HepG2 (cell line): ENCODE results near the gene SEC14L1. TPM values are rescaled to one million over a fixed set of nuclear protein-coding genes. Genes with fewer than 3 reads are reported as not detected.

Experiments
- AHDC1 ChIP-seq: sonication (generic); formaldehyde crosslinking; IDR thresholded peaks from 2 replicates; pipeline ENCODE4 v1.5.1; 2020; ENCODE audit warnings: mild to moderate bottlenecking, missing genetic modification reagents, borderline replicate concordance
- ARID4A ChIP-seq: sonication (generic); formaldehyde crosslinking; IDR thresholded peaks from 2 replicates; pipeline ENCODE4 v1.5.0; 2020; ENCODE audit warnings: mild to moderate bottlenecking, missing genetic modification reagents, borderline replicate concordance
- MEF2D ChIP-seq: sonication (generic); formaldehyde crosslinking; IDR thresholded peaks from 2 replicates; pipeline ENCODE4 v1.5.1; 2020; ENCODE audit warnings: mild to moderate bottlenecking, missing genetic modification reagents
- NCOA2 ChIP-seq: sonication (generic); formaldehyde crosslinking; IDR thresholded peaks from 2 replicates; pipeline ENCODE4 v1.8.0; 2022; ENCODE audit warnings: inconsistent platforms
- SALL1 ChIP-seq: sonication (generic); formaldehyde crosslinking; IDR thresholded peaks from 2 replicates; pipeline ENCODE4 v1.8.0; 2022; ENCODE audit warnings: mild to moderate bottlenecking, missing genetic modification reagents
- SKI ChIP-seq: fragments of 450-650 bp; IDR thresholded peaks from one replicate; pipeline ENCODE4 v1.6.1; 2018; ENCODE audit warnings: mild to moderate bottlenecking; ENCODE audit not compliant: partially characterized antibody
- SMAD3 ChIP-seq: sonication (generic); formaldehyde crosslinking; IDR thresholded peaks from 2 replicates; pipeline ENCODE4 v1.4.0; 2020; ENCODE audit warnings: missing genetic modification reagents
- TCF7 ChIP-seq: sonication (generic); IDR thresholded peaks from 2 replicates; pipeline ENCODE4 v1.6.1; 2016; ENCODE audit warnings: antibody characterized with exemption, low read depth
- ZBTB20 ChIP-seq: sonication (generic); formaldehyde crosslinking; IDR thresholded peaks from 2 replicates; pipeline ENCODE4 v1.8.1; 2023; ENCODE audit warnings: missing genetic modification reagents, low read depth, mild to moderate bottlenecking, borderline replicate concordance
- ZBTB21 ChIP-seq: sonication (generic); formaldehyde crosslinking; IDR thresholded peaks from 2 replicates; pipeline ENCODE4 v1.4.0; 2020; ENCODE audit warnings: missing genetic modification reagents
- ZBTB25 ChIP-seq: IDR thresholded peaks from 2 replicates; pipeline ENCODE4 v1.6.1; 2018; ENCODE audit warnings: missing genetic modification reagents
- ZNF543 ChIP-seq: sonication (generic); formaldehyde crosslinking; IDR thresholded peaks from 2 replicates; pipeline ENCODE4 v1.4.0; 2020; ENCODE audit warnings: mild to moderate bottlenecking, missing genetic modification reagents
- ZNF556 ChIP-seq: sonication (generic); formaldehyde crosslinking; IDR thresholded peaks from 2 replicates; pipeline ENCODE4 v1.4.0; 2020; ENCODE audit warnings: mild to moderate bottlenecking, missing genetic modification reagents, borderline replicate concordance
- ZSCAN29 ChIP-seq: sonication (generic); formaldehyde crosslinking; conservative IDR thresholded peaks from 2 replicates; pipeline ENCODE4 v1.4.0; 2020; ENCODE audit warnings: mild to moderate bottlenecking, missing genetic modification reagents
- polyA plus RNA-seq, 8 experiments: library from polyadenylated mRNA; depleted of rRNA in 3 of 8; stranded (reverse) in 7 of 8; unstranded in 1 of 8; fragments of >200 nt; fragmentation: Illumina TruSeq in 4 of 8; extraction: Trizol in 4 of 8; gene quantifications; 2 replicates each; pipeline versions ENCODE4 v1.2.1 to v1.2.3, GENCODE V29; 2011 to 2016; ENCODE audit warnings: low read depth in 4 of 8, missing spikeins in 1 of 8, mixed read lengths in 1 of 8; ENCODE audit not compliant: insufficient read depth in 1 of 8
- total RNA-seq, 5 experiments: library from RNA; depleted of rRNA; stranded (reverse); fragments of >200 nt; fragmentation: Illumina TruSeq; extraction: Trizol; gene quantifications; 2 replicates each; pipeline ENCODE4 v1.2.3, GENCODE V29; 2016; ENCODE audit warnings: low read depth in 1 of 5

SEC14L1 gene
- total and polyA plus RNA-seq, 2 of the 13 experiments (the other 11 are each of a cell fraction or from before 2014, with no cell fraction given), result 26.3 to 43.9 TPM

GRCh38 chr17:77111165-77111933 lies 29.4 kb upstream of the SEC14L1 start (continued):
- TF ChIP-seq ARID4A (peak; percentile 47; the same call in 1 of the 2 replicates), MEF2D (CRISPR knock-in tag) (peak; percentile 70), SMAD3 (CRISPR knock-in tag) (peak; percentile 68; the same call in 1 of the 2 replicates), SKI (peak; percentile 91), ZBTB21 (CRISPR knock-in tag) (peak; percentile 22; the same call in 1 of the 2 replicates), ZNF556 (0 out of 2 replicates have a peak, but pooled peaks have one; percentile 44), SALL1 (CRISPR knock-in tag) (peak; percentile 85), NCOA2 (peak; percentile 70; the same call in 1 of the 2 replicates), TCF7 (peak; percentile 69), ZBTB25 (CRISPR knock-in tag) (0 out of 2 replicates have a peak, but pooled peaks have one; percentile 11), AHDC1 (peak; percentile 41; the same call in 1 of the 2 replicates), ZSCAN29 (CRISPR knock-in tag) (peak; percentile 88; the same call in 1 of the 2 replicates), ZNF543 (CRISPR knock-in tag) (peak; percentile 76), ZBTB20 (CRISPR knock-in tag) (peak; percentile 34; the same call in 1 of the 2 replicates)
